Measurements from ENCODE around the gene LINGO1.

LINGO1 gene

GRCh38 chr15:77622209-77622933 lies 10.3 kb downstream of the LINGO1 start:
- peak in 1 of 42 donors; percentile 27 for DNase-seq
- intact Hi-C loops (cut with DNase I): loop anchor here (10.0 kb wide), 1 partner anchor 508 kb away; no protein-coding TSS in a partner anchor

GRCh38 chr15:77621847-77622208 lies 10.9 kb downstream of the LINGO1 start:
- intact Hi-C loops (cut with DNase I): loop anchor here (10.0 kb wide), 1 partner anchor 507 kb away; no protein-coding TSS in a partner anchor
- DNase-seq: no peak

DNA sequence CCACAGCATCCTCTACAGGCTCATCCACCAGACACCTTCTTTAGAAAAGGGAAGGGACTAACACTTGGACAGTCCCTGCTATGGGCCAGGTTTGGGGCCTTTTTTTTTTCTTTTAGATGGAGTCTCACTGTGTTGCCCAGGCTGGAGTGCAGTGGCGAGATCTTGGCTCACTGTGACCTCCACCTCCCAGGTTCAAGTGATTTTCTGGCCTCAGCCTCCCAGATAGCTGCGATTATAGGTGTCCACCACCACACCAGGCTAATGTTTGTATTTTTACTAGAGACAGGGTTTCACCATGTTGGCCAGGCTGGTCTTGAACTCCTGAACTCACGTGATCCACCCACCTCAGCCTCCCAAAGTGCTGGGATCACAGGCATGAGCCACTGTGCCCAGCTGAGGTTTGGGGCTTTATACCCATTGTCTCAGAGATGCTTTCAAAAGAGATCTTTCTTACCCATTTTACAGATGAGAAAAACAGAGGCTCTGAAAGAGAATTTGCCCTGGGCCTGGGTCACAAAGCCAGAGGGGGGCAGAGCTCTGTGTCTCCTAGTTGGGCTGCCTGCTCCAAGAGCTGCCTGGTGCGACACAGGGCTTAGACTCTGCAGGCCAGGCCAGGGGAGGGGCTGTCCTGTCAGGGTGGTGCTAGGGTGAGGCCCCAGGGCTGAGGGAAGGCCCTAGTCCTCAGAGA lies 11.6 kb downstream of the LINGO1 start:
- no peak for DNase-seq
- intact Hi-C loops (cut with DNase I): loop anchor here (10.0 kb wide), 1 partner anchor 506 kb away; no protein-coding TSS in a partner anchor

DNA sequence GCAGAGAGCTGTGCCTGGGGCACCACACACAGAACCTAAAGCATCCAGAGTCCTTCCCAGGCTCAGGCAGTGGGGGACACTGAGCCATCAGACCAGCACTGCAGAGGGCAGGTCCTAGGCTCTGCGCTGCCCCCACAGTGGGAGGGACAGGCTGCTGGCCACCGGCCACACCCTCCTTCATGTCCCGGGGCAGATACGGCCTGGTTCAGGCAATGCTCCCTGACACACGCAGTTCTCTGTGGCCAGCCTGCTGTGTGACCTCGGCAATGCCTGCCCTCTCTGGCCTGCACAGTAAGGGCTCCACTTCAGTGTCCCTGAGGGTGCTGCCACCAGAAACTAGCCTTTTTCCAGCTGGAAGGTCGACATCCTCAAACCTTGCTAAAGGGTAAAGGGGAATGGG lies 12.4 kb downstream of the LINGO1 start:
- DNase-seq: no peak
- intact Hi-C loops (cut with DNase I): loop anchor here (10.0 kb wide), 1 partner anchor 505 kb away; no protein-coding TSS in a partner anchor

- intact Hi-C loops (cut with DNase I): loop anchor here (10.0 kb wide), 1 partner anchor 505 kb away; no protein-coding TSS in a partner anchor
- DNase-seq: no peak
Measured at GRCh38 chr15:77619883-77620282, 12.8 kb downstream of the LINGO1 start.

GRCh38 chr15:77617476-77618230 lies 15.1 kb downstream of the LINGO1 start:
- intact Hi-C loops (cut with DNase I): no loop called here
- DNase-seq: peak in 2 of 42 donors; percentile 18 to 68

- intact Hi-C loops (cut with DNase I): no loop called here
- no peak for DNase-seq
Measured at GRCh38 chr15:77616072-77616471, 16.6 kb downstream of the LINGO1 start.

GRCh38 chr15:77615472-77615871 lies 17.2 kb downstream of the LINGO1 start:
- DNase-seq: no peak
- intact Hi-C loops (cut with DNase I): no loop called here

DNA sequence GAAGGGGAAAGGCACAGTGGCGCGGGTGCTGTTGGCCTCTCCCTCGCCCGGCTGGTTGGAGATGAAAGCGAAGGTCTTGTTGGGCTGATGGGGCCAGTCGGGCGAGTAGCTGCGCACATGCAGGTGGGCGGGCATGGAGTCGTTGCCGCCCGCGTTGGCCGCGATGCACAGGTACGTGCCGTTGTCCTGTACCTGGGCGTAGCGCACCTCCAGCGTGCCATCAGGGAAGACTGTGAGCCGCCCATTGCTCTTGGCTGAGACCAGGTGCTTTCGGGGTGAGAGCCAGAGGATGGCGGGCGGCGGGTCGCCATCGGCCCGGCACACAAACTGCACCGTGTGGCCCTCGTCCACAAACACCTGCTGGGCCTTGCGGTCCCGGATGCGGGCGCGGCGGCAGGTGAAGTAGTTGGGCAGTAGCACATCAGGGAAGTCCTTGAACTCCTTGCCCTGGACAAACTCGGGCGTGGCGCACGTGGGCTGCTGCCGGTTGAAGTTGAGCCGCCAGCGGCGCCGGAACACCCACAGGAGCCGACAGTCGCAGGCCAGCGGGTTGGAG lies 18.4 kb downstream of the LINGO1 start:
- intact Hi-C loops (cut with DNase I): no loop called here

DNA sequence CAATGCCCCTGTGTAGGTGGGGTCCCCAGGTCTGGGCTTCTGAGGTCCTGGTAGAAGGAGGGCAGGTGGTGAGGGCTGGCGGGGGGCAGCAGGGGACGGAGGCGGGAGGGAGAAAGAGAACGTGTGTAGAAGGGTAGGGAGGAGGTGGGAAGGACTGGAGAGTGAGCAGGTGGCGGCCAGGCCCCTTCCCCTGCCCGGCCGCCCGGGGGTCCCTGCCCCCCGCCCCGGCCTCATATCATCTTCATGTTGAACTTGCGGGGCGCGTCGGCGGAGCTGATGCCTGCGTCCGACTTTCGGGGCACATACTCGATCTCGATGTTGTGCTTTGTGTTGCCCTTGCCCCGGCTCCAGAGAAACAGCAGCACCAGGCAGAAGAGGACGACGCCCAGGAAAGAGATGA lies 18.9 kb downstream of the LINGO1 start:
- DNase-seq: no peak
- intact Hi-C loops (cut with DNase I): no loop called here

More for the DNA sequence above, 18.4 kb downstream of the LINGO1 start:
- DNase-seq: no peak

GRCh38 chr15:77612958-77613601 lies 19.6 kb downstream of the LINGO1 start:
- no peak for DNase-seq
- intact Hi-C loops (cut with DNase I): no loop called here

- intact Hi-C loops (cut with DNase I): no loop called here
Measured at GRCh38 chr15:77611767-77612166, 20.9 kb downstream of the LINGO1 start.

DNA sequence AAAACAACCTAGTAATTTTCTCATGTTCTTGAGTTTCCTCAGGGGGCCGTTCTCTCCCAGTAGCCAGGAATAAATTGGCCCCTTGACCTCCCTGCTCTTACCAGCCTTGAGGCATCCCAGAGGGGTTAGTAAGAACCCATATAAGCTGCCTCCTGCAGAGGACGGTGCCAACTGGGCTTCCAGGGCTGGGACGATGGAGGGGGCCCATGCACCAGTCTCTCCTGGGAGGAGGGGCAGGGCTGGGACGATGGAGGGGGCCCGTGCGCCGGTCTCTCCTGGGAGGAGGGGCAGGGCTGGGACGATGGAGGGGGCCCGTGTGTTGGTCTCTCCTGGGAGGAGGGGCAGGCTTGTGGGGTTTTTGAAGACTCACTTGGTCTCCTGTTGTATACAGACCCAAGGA lies 22.0 kb downstream of the LINGO1 start:
- no peak for DNase-seq
- intact Hi-C loops (cut with DNase I): no loop called here

More at GRCh38 chr15:77611767-77612166, 20.9 kb downstream of the LINGO1 start:
- DNase-seq: peak; percentile 50 to 95 (median 79)

DNA sequence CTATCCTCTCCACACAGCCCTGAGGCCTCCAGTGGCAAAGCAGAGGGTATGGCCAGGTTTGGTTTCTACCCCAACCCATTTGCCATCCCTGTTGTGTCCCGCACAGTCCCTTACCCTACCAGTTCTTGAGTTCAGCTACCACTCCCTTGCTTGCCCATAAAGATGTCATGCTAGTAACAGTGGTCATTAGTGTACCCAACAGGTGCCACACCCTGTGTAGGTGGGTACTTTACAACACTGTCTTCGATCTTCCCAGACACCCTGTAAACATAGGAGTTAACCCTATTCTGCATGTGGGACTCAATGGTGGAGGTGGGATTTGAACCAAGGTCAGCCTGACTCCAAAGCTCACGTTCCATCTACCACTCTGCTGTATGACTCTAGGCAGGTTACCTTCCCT lies 23.2 kb downstream of the LINGO1 start:
- no peak for DNase-seq
- intact Hi-C loops (cut with DNase I): no loop called here

GRCh38 chr15:77608774-77609173 lies 23.9 kb downstream of the LINGO1 start:
- intact Hi-C loops (cut with DNase I): no loop called here
- DNase-seq: no peak

DNA sequence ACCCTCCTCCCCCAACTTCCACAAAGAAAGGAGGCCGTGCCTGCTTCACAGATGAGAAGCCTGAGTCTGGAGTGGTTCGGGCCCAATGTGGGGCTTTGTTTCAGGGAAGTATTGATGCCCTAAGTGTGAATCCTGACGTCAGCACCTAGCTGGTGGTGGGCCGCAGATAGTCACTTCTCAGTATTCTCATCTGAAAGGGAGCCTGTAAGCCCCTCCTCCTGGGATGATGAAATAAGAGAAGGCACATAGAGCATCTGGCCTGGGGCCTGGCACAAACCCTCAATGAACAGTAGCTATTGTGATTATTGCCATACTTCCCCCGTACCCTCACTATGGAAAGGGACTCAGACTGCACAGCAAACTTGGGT lies 24.8 kb downstream of the LINGO1 start:
- DNase-seq: peak in 20 of 42 donors; percentile 22 to 81 (median 48)
- intact Hi-C loops (cut with DNase I): no loop called here

DNA sequence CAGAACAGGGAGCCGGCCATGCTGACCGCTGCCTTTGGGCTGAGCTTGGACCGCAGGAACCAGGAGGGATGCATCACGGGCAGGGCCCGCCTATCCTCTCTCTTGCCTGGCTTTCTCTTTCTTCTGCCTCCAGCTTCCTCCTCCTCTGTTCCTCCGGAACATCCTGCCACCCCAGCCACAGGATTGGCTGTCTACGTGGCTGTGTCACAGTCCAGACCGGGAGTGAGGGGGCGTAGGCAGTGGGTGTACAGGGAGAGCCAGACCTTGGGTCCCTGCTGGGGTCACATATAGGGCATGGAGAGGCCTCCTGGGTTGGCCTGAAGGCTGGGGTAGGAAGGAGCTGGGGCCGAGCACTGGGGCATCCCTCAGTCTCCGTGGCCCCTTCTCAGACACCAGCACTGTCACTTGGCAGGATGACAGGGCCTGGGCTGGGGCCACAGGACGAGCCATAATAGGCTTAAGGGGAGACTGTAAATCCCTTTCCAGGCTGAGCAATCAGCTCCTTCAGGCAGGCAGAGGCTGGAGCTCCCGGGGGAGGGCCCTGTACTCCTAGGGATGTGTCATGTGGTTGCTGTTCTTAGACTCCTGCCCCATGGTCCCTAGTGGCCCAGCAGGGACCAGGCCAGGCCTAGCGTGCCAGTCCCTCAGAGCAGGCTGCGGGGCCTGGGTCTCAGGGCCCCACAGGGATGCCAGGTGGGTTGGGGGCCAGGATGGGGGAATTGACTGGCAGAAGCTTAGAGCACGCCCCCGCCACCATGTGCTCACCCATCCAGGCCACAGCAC lies 25.4 kb downstream of the LINGO1 start:
- intact Hi-C loops (cut with DNase I): no loop called here
- DNase-seq: peak in 29 of 42 donors; percentile 28 to 70 (median 47)
